Stimulated activated CD4-positive, alpha-beta T cell treated with anti-CD3 and anti-CD28 coated beads, TNF-alpha, amount 100 ng/mL, for 4 hours (primary cell): Measurements from ENCODE around the gene TBKBP1.
"Not testable (repeated sequence)": the region's sequence is repeated elsewhere in the genome, so short reads cannot be mapped to it uniquely, and the experiment has no call there.

Experiments
- DNase-seq, 3 experiments: peaks; one replicate each; pipeline ENCODE4 v3.0.0-alpha.2; 2020; ENCODE audit warnings: low read depth in 3 of 3

The TBKBP1 gene

GRCh38 chr17:47732399-47733046 is 38.6 kb downstream of the TBKBP1 start:
- no peak for DNase-seq

DNA sequence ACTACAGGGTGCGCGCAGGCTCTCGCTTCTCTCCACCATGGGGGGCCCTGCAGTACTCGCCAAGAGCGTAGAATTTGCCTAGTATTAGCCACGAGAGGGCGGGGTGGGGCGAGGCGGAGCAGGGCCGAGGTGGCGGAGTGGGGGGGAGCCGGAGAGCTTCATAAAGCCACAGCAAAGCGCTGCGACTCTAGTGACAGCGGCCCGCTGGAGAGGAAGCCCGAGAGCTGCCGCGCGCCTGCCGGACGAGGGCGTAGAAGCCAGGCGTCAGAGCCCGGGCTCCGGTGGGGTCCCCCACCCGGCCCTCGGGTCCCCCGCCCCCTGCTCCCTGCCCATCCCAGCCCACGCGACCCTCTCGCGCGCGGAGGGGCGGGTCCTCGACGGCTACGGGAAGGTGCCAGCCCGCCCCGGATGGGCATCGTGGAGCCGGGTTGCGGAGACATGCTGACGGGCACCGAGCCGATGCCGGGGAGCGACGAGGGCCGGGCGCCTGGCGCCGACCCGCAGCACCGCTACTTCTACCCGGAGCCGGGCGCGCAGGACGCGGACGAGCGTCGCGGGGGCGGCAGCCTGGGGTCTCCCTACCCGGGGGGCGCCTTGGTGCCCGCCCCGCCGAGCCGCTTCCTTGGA is 39.2 kb downstream of the TBKBP1 start, which contains the start of gene TBX21:
TSS of gene TBX21 (plus strand) at position 190 of the 627 bp plus-strand sequence. CDS start at position 409, 219 bp downstream.
- DNase-seq = peak; percentile 86 to 91 (median 88)

DNA sequence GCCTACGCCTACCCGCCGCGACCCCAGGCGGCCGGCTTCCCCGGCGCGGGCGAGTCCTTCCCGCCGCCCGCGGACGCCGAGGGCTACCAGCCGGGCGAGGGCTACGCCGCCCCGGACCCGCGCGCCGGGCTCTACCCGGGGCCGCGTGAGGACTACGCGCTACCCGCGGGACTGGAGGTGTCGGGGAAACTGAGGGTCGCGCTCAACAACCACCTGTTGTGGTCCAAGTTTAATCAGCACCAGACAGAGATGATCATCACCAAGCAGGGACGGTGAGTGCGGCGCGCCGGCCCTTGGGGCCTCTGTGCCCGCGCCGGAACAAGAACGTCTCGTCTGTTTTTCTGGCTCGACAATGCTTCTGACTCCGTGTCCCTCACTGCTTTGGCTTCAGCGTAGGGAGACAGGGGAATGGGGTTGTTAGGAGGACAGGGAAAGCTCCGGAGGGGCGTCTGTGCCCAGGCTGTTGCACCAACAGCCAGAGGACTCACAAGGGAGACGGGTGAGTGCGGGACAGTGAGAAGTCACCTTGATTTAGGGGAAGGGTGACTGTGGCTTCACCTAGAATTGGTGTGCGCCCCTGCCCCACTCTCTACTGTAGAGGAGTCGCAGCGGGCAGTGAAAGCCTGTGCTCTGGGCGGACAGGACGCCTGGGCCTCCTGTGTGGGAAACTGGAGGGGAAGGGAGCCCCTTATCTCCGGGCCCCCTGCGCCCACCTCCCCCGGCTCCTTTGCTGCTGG is 39.9 kb downstream of the TBKBP1 start:
- no peak for DNase-seq

- no peak for DNase-seq
These were observed 41.1 kb downstream of the TBKBP1 start for GRCh38 chr17:47735139-47735464.

DNA sequence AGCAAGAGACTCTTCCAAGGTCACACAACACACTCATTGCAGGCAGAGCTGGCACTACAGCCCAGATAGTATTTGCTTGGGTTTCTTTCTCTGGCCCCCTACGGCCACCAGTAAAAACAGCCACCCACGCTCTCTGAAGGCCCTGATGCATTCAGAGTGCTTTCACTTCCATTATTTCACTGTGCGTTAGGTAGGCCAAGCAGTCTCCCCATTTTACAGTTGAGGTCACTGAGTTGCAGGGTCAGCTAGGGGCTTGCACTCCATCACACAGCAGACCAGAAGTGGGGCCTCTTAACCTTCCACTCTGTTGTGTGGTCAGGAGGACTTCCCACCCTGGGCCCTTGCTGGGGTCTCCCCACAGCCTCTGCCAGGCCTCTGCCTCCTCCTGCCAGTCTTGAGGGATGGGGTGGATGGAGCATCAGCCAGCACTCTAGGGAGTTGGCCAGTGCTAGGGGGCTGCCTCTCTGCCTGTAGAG is 41.6 kb downstream of the TBKBP1 start:
- DNase-seq = no peak

DNA sequence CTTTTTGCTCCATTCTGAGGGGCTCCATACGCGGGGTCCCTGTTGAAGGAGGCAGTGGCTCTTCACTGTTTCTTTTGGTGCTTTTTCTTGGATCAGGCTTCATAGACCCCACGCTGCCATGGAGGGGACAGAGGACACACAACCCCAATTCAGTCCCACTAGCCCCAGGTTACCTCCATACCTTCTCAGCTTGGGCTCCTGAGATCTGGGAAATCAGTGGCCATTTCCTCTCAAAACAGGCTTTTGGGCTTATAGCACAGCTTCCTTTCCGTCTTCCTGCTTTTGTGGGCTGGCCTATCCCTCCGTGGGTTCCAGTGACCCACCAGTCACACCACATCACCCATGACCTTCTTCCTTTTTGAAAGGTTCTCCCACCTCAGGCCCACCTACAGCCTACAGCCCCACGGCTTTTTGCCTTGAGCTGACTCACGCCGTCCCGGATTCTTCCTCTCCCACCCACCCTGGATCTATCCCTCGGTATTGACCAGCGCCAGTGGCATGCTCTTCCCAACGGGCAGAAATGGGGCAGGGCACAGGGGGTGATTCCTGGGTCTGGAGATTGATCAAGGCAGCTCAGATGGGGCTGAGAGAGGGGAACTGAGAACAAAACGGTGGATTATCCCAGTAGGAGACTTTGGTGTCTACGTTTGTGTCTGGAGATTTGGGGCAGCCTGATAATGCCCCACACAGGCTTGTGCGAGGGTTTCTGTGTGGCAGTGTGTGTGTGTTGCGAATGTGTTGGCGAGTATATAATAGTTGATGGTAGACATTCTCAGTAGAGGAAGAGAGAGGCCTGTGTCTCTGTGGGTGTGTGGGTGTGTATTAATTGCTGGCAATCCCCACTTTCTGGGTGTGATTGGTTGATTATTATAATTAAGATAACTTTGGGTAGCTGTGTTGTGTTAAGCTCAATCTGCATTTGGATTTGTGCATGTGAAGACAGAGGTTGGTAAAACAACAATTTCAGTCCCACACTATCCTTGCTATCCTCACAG is 42.8 kb downstream of the TBKBP1 start:
- no peak for DNase-seq

GRCh38 chr17:47738178-47738577 is 44.2 kb downstream of the TBKBP1 start:
- no peak for DNase-seq

- no peak for DNase-seq
These were observed 45.2 kb downstream of the TBKBP1 start for GRCh38 chr17:47739150-47739549.

GRCh38 chr17:47739945-47740344 is 46.0 kb downstream of the TBKBP1 start:
- DNase-seq = not testable (repeated sequence)

DNA sequence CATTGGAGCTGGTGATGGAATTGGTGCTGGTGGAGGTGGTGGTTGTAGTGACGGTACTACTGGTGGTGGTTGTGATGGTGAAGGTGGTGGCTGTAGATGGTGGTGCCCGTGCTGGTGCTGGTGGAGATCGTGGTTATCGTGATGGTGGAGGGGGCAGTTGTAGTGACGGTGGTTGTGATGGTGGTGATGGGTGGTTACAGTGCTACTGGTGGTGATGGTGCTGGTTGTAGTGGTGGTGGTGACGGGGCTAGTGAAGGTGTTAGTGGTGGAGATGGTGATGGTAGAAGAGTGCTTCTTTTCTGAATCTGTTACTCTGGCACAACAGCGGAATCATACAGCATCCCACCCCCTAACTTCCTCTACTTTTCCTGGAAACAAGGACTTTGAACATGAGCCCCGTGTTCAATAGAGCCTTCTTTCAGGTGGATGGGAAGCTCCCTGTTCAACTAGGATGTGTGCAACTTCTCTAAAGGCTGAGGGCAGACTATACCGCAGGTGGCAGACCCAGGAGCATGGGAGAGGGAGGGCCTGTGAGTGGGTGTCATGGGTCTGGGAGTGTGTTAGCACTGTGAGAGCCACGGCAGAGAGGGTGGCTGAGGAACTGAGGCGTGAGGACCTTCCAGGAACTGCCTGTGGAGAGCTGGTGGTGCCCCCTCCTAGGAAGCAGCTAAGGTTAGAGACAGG is 47.3 kb downstream of the TBKBP1 start:
- DNase-seq = no peak

DNA sequence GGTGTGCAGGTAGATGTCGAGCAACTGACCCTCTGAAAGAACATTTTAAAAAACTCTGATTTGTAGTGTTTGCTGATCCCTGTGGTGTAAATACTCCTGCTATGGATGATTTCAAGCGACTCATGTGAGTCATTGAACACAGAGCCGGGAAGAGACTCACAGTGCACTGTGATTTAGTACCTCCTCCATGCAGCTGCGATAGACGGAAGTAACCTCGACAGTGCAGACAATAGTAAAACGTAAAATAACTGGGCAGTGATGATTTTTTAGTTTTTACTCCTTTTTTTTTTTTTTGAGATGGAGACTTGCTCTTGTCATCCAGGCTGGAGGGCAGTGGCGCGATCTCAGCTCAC is 47.8 kb downstream of the TBKBP1 start:
- no peak for DNase-seq

DNA sequence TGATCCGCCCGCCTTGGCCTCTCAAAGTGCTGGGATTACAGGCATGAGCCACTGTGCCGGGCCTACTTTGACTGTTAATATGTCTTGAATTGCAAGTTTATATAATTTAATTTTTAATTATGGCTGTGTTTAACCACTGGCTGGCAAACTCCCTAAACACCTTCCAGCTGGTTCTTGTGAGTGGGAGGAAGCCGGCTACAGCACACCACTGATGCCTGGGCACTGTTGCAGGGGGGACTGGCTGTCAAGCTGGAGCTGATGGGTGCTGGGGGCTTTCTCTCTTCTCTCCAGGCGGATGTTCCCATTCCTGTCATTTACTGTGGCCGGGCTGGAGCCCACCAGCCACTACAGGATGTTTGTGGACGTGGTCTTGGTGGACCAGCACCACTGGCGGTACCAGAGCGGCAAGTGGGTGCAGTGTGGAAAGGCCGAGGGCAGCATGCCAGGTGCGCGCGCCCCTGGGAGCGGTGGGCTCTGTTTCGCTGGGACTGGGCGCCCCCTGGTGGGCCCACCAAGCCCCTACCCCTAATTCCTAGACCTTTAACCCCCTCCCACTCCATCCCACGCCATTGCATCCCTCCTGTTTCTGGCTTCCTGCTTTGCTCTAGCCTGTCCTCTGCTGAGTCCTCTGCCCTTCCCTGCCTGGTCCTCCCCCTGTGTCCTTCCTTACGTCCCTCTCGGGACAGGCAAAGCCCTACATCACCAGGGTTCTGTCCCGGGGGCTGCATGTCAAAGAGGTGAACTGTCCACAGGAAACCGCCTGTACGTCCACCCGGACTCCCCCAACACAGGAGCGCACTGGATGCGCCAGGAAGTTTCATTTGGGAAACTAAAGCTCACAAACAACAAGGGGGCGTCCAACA is 48.6 kb downstream of the TBKBP1 start:
- no peak for DNase-seq

DNA sequence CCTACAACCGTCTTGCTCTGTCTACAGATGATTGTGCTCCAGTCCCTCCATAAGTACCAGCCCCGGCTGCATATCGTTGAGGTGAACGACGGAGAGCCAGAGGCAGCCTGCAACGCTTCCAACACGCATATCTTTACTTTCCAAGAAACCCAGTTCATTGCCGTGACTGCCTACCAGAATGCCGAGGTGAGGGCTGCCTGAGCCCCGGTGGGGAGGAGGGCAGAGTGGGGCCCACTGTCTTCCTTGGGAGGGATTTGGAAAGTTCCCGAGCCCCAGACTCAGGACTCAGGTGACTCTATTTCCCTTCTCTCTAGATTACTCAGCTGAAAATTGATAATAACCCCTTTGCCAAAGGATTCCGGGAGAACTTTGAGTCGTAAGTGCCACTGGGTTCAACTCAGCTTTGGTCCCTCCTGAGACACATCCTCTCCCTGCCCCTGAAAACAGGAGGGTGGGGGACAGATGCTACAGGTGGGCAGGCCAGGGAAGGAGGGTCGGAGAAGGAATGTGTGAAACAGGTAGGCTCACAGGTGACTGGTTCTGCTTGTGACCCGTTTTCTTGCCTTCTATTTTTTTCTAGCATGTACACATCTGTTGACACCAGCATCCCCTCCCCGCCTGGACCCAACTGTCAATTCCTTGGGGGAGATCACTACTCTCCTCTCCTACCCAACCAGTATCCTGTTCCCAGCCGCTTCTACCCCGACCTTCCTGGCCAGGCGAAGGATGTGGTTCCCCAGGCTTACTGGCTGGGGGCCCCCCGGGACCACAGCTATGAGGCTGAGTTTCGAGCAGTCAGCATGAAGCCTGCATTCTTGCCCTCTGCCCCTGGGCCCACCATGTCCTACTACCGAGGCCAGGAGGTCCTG is 50.4 kb downstream of the TBKBP1 start:
- DNase-seq = no peak

GRCh38 chr17:47745037-47745380 is 51.0 kb downstream of the TBKBP1 start:
- no peak for DNase-seq

DNA sequence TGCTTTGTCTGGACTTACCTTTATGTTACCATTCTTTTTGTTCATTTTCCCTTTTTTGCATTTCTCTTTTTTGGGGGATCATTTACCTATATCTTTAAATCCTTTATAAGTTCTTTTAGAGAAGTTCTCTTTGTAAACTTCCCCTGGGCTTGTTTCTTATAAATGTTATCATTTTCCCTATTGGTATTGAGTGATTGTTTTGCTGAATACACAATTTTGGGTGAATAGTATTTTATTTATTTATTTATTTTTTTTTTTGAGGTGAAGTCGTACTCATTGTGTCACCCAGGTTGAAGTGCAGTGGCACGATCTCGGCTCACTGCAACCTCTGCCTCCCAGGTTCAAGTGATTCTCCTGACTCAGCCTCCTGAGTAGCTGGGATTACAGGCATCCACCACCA is 57.5 kb downstream of the TBKBP1 start:
- DNase-seq = no peak

- DNase-seq = no peak
These were observed 63.4 kb downstream of the TBKBP1 start for GRCh38 chr17:47757386-47757785.

- no peak for DNase-seq
These were observed 66.6 kb downstream of the TBKBP1 start for GRCh38 chr17:47760409-47761140.
